HG02798 (cell line): ENCODE data around the gene SLC12A7.

Experiments used
- ATAC-seq: cut with Tn5 transposase; IDR thresholded peaks from one replicate; pipeline ENCODE4 v1.9.1; 2021; ENCODE audit warnings: mild to moderate bottlenecking; ENCODE audit not compliant: unreplicated experiment, poor library complexity

Gene SLC12A7

GRCh38 chr5:1042626-1043025, 69.2 kb downstream of the SLC12A7 start:
- ATAC-seq = no peak

- no peak for ATAC-seq
Observed at GRCh38 chr5:1041225-1042143, 70.4 kb downstream of the SLC12A7 start.

DNA sequence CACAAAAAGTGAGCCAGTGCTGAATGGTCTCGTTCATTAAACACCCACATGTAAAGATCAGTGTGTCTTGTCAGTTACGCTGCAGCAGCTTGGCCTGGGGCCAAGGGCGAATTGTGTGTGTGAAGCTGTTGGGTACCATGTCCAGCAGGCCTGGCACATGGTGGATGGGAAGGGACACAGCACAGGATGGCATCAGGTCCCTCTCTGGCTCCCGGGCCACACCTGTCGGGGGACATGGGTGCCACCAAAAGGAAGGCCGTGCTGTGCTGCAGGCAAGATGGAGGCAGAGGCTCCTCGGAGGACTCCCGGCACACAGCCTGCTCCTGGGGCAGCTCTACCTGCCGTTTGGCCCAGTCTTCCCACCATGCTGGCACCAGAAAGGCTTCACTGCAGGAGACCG, 71.3 kb downstream of the SLC12A7 start:
- ATAC-seq = no peak

DNA sequence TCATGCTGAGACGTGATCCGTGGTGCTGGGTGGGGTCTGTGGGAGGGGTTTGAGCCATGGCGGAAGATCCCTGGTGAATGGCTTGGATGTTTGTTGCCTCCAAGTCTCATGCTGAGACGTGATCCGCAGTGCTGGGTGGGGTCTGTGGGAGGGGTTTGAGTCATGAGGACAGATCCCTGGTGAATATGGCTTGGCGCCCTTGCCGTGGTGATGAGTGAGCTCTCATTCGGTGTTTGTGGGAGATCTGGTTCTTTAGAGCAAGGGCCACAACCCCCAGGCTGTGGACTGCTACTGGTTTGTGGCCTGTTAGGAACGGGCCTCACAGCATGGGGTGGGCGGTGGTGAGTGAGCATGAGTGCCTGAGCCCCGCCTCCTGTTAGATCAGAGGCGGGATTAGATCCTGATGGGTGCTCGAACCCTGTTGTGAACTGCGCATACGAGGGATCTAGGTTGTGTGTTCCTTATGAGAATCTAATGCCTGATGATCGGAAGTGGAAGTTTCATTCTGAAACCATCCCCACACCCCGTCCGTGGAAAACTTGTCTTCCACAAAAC, 72.1 kb downstream of the SLC12A7 start:
- ATAC-seq = no peak

DNA sequence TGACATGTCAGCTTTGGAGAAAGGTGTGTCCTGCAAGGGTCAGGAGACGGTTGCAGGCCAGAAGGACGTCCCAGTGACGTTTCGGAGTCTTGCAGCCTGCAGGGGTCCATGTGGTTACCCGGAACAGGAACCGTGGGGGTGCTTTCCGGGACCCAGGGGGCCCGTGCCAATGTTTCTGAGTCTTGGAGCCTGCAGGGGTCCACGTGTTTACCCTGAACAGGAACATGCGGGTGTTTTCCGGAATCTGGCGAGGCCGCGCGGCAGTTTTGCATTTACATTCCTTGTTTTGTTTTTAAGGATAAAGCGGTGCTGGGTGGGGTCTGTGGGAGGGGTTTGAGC, 72.7 kb downstream of the SLC12A7 start:
- ATAC-seq = no peak

DNA sequence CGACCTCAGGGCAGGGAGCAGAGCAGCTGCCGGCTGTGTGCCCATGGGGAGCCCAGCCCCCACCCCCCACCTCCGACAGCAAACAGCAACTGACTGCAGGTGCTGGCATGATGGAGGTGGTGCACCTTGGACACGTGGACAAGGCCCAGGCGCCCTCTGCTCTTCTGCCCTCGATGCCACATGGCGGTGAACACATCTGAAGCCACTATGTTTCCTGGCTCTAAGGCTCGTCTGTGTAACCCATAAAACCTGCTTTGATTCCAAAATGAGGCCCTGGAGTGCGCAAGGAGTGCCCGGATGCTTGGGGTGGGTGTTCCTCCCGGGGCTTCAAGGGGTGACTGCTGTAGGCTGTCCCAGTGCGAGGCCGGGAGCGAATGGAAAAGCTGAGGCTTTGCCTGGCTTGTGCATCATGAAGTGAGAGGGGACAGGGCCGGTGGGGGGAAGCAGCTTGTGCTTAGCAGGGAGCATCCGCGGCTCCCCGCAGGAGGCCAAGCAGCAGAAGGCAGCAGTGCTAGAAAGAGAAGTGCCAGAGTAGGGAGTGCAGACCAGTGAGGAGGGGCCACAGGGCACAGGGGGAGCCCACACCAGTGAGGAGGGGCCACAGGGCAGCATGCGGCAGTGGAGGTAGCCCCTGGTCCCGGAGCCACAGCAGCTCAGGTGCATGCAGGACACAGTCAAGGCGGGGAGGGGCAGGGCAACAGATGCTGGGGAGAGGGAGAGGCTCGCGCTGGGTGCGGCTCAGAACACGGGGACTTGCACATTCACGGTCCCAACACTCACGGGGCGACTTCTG, 73.2 kb downstream of the SLC12A7 start:
- ATAC-seq = no peak

DNA sequence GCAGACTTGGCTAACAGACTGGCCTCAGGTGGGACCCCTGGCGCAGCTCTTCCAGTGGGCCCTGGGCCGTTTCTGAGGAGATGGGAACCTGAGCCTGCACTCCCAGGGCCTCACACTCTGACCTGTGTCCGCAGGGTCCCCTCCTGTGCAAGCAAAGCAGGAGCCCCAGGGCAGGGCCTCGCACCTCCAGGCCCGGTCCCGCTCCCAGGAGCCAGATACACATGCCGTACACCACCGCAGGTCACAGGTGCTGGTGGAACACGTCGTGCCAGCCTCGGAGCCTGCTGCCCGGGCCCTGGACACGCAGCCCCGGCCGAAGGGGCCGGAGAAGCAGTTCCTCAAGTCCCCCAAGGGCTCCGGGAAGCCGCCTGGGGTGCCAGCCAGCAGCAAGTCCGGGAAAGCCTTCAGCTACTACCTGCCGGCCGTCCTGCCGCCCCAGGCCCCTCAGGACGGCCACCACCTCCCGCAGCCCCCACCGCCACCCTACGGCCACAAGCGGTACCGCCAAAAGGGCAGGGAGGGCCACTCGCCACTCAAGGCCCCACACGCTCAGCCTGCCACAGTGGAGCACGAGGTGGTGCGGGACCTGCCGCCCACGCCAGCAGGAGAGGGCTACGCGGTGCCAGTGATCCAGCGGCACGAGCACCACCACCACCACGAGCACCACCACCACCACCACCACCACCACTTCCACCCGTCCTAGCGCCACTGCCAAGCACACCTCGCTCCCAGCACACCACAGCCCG, 74.0 kb downstream of the SLC12A7 start:
- no peak for ATAC-seq

DNA sequence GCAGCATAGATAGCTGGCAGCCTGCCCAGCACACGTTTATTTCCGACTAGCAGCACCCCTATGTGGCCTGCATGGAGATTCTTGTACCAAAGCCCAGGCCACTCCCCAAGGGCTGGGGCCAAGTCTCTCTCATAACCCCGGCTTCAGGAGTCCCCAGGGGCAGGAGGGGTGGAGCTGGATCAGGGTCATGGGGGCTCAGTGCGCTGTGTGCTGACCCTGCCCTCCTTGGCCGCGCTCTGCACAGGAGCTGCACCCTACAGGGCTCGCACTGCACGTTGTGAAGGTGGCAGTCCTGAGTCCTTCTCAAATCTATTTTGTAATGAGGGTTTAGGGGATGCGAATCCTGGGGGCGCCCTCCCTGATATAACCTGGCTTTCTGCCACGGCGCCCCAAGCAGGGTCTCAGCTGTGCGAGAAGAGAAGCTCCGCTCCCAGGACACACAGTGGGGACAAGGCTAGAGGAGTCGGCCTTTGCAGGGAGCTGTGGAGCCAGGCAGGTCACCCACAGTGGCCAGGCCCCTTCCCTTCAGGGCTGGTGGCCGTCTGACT, 74.7 kb downstream of the SLC12A7 start:
- ATAC-seq = no peak

DNA sequence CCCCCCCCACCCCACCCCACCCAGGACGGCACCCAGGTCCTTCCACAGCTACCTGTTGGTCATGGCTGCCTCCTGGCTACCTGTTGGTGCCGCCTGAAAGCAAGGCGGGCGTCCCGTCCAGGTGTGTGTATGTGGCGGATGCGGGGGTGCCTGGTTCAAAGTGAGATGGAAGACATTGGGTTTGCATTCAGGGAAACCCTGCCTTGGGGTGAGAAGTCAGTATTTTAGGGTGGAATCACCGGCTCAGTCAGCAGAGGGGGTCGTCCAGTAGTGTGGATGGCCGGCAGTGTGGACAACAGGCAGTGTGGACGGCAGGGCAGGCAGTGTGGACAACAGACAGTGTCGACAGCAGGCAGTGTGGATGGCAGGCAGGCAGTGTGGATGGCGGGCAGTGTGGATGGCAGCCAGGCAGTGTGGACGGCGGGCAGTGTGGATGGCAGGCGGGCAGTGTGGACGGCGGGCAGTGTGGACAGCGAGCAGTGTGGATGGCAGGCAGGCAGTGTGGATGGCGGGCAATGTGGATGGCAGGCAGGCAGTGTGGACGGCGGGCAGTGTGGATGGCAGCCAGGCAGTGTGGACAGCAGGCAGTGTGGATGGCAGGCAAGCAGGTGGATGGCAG, 75.2 kb downstream of the SLC12A7 start:
- no peak for ATAC-seq

GRCh38 chr5:1035421-1036405, 76.2 kb downstream of the SLC12A7 start:
- ATAC-seq = no peak

DNA sequence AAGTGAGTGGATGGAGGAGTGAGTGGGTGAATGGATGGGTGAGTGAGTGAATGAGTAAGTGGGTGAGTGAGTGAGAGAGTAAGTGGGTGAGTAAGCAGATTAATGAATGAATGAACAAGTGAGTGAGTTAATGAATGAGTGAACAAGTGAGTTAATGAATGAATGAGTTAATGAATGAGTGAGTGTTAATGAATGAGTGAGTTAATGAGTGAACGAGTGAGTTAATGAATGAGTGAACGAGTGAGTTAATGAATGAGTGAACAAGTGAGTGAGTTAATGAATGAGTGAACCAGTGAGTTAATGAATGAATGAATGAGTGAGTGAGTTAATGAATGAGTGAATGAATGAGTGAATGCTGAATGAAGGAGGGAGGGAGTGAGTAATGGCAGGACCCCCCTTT, 76.9 kb downstream of the SLC12A7 start:
- ATAC-seq = no peak

- ATAC-seq = no peak
Observed at GRCh38 chr5:1034421-1034905, 77.4 kb downstream of the SLC12A7 start.

GRCh38 chr5:1033606-1034420, 78.0 kb downstream of the SLC12A7 start:
- no peak for ATAC-seq

DNA sequence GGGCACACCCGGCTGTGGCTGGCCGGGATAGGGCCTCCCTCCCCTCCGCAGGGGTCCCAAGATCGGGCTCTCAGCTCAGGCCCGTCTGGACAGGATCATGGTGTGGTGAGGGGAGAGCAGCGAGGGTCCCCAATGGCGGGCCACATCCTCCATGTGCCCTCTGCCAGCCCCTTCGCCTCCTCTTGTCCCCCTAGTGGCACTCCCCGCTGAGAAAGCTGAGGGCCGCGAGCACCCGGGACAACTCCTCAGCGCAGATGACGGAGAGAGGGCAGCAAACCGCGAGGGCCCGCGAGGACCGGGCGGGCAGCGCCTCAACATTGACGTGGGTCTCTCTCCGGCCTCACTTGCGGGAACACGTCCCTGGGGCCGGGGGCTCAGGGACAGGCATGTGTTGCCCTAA, 78.7 kb downstream of the SLC12A7 start:
- no peak for ATAC-seq

GRCh38 chr5:1032551-1033027, 79.3 kb downstream of the SLC12A7 start:
- no peak for ATAC-seq

DNA sequence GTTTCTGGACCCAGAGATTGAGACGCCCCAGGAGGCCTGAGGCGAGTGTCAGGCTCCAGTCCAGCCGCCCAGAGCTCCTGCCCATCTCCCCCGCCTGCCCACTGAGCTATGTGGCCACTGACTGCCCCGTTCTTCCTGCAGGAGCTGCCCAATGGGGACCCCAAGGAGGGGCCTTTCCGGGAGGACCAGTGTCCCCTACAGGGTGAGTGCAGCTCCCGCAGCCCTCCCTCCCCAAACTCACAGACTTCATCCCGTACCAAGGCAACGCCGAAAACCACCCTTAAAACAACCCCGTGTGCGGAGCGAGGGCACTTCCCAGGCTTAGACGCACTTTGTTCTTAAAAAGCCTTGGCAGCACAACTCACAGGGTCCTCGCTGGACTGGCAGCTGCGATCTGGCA, 79.9 kb downstream of the SLC12A7 start:
- no peak for ATAC-seq

- ATAC-seq = no peak
Observed at GRCh38 chr5:1031306-1031959, 80.4 kb downstream of the SLC12A7 start.
